ENCODE results near the gene EML6.
"Not testable (repeated sequence)": the region's sequence is repeated elsewhere in the genome, so short reads cannot be mapped to it uniquely, and the experiment has no call there.

The EML6 gene

GRCh38 chr2:54983345-54984220 lies 260.1 kb downstream of the EML6 start:
- TF ChIP-seq, protein P1, sequence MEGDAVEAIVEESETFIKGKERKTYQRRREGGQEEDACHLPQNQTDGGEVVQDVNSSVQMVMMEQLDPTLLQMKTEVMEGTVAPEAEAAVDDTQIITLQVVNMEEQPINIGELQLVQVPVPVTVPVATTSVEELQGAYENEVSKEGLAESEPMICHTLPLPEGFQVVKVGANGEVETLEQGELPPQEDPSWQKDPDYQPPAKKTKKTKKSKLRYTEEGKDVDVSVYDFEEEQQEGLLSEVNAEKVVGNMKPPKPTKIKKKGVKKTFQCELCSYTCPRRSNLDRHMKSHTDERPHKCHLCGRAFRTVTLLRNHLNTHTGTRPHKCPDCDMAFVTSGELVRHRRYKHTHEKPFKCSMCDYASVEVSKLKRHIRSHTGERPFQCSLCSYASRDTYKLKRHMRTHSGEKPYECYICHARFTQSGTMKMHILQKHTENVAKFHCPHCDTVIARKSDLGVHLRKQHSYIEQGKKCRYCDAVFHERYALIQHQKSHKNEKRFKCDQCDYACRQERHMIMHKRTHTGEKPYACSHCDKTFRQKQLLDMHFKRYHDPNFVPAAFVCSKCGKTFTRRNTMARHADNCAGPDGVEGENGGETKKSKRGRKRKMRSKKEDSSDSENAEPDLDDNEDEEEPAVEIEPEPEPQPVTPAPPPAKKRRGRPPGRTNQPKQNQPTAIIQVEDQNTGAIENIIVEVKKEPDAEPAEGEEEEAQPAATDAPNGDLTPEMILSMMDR (conservative IDR thresholded peaks at IDR 0.05), result no peak
- peak overlapping the region; percentile 85 for H3K27ac ChIP-seq

DNA sequence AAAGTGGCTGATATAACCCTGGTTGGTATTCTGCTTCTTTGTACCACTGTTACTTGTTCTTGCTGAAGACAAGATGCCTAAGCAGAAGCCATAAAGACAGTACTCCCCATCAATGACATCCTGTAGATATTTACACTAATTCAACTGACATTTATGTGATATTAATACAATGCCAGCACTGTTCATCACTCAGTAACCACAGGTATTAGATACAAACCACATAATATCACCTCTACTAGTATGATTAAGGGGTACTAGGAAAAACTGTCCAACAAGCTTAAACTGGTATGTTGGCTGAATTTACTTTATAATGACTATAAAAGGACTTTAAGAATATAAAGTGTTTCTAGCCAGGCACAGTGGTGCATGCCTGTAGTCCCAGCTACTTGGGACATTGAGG lies 261.0 kb downstream of the EML6 start:
- H3K27ac ChIP-seq, result peak overlapping the region; percentile 85

GRCh38 chr2:54986264-54986663 lies 262.8 kb downstream of the EML6 start:
- H3K27ac ChIP-seq, result no peak overlapping the region
- TF ChIP-seq, protein P1 (conservative IDR thresholded peaks at IDR 0.05), result no peak

More for the DNA sequence above, 261.0 kb downstream of the EML6 start:
- TF ChIP-seq, protein P1 (conservative IDR thresholded peaks at IDR 0.05), result no peak

- H3K27ac ChIP-seq, result no peak overlapping the region
- TF ChIP-seq, protein P1 (conservative IDR thresholded peaks at IDR 0.05), result no peak
Observed at GRCh38 chr2:54988612-54989011, 265.1 kb downstream of the EML6 start.

DNA sequence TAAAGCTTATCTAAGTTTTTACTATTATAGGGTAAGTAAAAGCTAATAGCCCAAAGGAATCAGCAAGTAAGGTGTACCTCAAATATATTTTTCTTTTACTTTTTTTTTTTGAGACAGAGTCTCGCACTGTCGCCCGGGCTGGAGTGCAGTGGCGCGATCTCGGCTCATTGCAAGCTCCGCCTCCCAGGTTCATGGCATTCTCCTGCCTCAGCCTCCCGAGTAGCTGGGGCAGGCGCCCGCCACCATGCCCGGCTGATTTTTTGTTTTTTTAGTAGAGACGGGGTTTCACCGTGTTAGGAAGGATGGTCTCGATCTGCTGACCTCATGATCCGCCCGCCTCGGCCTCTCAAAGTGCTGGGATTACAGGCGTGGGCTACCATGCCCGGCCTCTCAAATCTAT lies 267.2 kb downstream of the EML6 start:
- not testable (repeated sequence) for H3K27ac ChIP-seq

- H3K27ac ChIP-seq, result no peak overlapping the region
- TF ChIP-seq, protein P1 (conservative IDR thresholded peaks at IDR 0.05), result no peak
Observed at GRCh38 chr2:54995553-54995952, 272.1 kb downstream of the EML6 start.

- no peak overlapping the region for H3K27ac ChIP-seq
- TF ChIP-seq, protein P1 (conservative IDR thresholded peaks at IDR 0.05), result no peak
Observed at GRCh38 chr2:54997826-54998225, 274.4 kb downstream of the EML6 start.

- H3K27ac ChIP-seq, result peak overlapping the region; percentile 38
- TF ChIP-seq, protein P1 (conservative IDR thresholded peaks at IDR 0.05), result no peak
Observed at GRCh38 chr2:54999182-54999581, 275.7 kb downstream of the EML6 start.
